HG03354 (cell line): Measurements from ENCODE around the gene CCSER2.
"Not testable (repeated sequence)": the region's sequence is repeated elsewhere in the genome, so short reads cannot be mapped to it uniquely, and the experiment has no call there.

Source experiments
- ATAC-seq: cut with Tn5 transposase; IDR thresholded peaks from one replicate; pipeline ENCODE4 v1.9.1; 2021; ENCODE audit warnings: mild to moderate bottlenecking; ENCODE audit not compliant: unreplicated experiment, poor library complexity, severe bottlenecking

The CCSER2 gene

DNA sequence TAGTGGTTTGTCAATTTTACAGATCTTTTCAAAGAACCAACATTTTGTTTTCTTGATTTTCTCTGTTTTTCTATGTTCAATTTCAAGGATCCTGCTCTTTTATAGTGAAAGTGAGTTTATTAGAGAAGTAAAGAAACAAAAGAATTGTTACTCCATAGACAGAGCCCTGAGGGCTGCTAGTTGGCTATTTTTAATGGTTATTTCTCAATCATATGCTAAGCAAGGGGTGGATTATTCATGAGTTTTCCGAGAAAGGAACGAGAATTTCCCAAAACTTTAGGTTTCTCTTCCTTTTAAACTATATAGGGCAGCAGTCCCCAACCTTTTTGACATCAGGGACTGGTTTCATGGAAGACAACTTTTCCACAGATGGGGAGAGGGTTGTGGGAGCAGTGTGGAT lies 165.0 kb downstream of the CCSER2 start:
- no peak for ATAC-seq

DNA sequence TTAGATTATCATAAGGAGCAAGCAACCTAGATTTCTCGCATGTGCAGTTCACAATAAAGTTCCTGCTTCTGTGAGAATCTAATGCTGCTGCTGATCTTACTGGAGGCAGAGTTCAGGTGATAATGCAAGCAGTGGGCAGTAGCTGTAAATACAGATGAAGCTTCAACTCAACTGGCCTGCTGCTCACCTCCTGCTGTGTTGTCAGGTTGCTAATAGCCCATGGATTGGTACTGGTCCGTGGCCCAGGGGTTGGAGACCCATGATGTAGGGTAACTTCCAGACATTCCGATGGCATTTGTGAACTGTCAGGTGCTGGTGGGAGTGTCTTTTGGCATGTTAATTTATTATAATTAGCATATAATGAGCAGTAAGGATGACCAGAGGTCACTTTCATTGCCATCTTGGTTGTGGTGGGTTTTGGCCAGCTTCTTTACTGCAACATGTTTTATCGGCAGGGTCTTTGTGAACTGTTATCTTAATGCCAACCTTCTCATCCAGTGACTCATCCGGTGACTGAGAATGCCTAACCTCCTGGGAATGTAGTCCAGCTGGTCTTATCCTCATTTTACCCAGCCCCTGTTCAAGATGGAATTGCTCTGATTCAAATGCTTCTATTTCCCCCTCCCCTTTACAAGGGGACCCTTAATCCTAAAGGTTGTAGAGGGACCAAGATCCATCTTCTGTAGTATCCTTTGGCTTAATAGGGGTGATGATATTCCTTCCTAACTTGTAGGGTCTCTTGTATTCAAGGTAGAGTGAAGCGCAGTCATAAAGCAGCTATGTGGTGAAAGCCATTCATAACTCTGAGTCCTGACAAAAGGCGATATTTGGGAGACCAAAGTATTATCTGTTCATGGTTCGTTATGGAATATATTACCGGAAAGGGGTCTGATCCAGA lies 165.8 kb downstream of the CCSER2 start:
- ATAC-seq: no peak

DNA sequence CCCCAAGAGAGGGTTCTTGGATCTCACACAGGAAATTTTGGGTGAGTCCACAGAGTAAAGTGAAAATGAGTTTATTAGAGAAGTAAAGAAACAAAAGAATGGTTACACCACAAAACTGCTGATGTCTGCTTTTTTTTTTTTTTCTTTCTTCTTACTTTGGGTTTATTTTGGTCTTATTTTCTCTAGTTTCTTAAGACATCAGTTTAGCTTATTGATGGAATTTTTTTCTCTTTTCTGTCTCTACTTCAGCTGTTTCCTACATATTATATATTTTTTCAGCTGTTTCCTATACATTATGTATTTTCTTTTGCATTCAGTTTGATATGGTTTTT lies 166.4 kb downstream of the CCSER2 start:
- no peak for ATAC-seq

DNA sequence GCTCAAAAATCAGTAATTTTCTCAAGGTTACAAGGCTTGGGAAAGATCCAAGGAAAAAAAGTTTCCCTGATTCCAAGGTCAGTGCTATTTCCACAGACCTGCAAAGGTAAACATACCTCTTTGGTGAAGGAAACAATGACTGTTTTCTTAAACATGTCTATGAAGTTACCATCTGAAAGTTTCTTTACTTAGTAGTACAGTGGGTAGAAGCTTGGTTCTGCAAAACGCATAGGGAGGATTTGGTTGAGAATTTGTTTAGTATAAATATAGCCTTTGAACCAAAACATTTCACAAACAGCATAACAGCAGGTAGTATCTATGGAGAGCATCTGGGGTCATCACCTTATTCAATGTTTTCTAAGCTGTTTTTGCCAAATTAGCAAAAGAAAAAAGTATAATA lies 169.6 kb downstream of the CCSER2 start:
- ATAC-seq: no peak

DNA sequence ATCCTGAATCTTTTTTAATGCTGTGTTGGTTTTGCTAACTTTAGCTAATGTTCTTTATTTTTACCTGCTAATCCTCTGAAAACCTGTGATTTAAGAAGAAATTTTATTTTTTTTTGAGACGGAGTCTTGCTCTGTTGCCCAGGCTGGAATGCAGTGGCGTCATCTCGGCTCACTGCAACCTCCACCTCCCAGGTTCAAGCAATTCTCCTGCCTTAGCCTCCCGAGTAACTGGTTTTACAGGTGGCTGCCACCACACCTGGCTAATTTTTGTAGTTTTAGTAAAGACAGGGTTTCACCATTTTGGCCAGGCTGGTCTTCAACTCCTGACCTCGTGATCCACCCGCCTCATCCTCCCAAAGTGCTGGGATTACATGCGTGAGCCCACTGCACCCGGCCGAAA lies 170.7 kb downstream of the CCSER2 start:
- not testable (repeated sequence) for ATAC-seq

DNA sequence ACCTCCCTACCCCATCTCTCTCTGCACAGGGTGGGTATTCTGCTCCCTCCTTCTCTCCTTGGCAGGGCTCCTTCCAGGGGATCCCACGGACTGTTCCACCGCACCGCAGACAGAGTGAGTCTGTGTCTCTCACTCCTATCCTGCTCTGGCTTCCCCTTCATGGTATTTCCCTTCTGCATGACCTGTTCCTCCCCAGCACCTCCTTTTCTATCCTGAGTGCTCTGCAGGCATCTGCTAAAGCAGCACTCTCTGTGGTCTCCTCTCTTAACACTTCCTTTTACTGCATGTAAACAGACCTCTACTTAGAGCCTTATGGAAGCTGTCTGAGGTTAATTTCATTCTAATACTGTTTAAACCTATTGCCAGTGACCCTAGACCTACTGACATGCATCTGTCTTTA lies 171.5 kb downstream of the CCSER2 start:
- ATAC-seq: no peak

DNA sequence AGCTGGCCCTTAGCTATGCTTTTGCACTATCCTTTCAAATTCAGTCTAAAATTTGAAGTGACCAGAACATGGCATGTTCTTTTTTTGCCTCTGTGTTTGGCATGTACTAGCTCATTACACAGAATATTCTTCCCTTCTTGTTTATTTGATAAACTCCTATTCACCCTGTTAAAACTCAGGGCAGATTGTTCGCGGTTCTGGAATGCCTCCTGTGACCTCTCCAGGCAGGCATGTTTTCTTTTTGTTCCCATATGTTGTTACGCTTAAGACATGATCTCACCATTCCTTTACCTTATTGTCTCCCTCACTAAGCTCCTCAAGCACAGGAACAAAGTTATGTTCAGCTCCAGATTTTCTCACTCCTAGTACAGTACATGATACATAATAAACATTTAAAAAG lies 181.7 kb downstream of the CCSER2 start:
- ATAC-seq: no peak

DNA sequence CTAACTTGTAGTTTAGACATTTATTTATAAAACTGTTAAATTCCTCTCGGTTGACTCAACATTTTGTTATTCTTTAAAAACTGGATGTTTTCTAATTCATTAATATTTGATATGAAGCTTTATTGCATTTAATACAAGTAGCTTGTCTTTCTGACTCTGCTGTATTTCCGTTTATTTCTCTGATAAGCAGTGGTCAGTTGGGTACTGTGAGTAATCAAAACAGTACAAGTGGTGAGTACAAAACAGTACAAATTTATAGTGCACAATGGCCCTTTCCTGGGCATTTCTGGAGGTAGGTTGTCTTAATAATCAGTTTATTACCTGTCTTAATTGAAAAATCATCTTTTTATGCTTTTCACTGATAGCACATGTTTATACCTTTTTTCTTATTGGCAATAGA lies 182.7 kb downstream of the CCSER2 start:
- ATAC-seq: no peak

DNA sequence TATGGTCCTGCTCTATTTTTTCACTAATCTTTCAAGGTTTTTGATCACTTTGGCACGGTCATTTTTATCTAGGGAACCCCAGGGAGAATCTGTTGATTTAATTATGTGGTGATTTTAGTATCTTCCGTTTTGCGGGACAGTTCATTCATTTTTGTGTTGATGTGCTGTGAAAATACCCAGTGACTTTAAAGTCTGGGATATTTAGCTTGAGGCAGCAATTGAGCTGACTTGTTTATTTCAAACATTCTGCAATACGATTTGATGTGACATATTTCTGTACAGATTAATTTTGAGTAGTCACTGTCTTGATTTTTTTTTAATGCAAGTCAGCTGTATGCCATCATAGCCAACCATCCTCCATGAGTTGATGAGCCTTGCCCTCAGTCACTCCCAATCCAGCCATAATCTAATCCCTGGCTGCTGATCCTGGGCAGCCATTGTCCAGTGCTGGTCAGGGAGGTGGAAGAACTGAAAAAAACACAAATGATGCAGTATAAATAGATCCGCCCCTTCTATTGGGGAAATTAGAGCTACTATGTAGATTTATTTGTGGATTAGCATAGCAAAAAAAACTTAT lies 183.4 kb downstream of the CCSER2 start:
- ATAC-seq: no peak

DNA sequence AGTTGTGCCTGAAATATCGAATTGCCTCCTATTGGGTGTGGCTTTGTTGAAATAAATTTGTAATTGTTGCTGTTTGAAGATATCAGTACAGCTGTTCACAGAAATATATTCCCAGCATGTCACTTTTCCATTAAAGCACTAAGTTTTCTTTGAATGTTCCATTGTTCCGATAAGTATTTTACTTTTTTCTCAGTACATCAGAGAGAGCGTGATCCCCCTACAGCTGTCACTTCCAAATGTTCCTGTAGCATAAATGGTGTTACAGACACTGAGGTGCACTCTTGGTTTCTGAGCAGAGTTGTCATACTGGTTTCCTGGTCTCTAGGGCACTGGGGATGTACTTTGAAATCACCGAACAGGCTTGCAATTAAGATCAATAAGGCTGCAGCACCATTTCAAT lies 189.2 kb downstream of the CCSER2 start:
- ATAC-seq: no peak

DNA sequence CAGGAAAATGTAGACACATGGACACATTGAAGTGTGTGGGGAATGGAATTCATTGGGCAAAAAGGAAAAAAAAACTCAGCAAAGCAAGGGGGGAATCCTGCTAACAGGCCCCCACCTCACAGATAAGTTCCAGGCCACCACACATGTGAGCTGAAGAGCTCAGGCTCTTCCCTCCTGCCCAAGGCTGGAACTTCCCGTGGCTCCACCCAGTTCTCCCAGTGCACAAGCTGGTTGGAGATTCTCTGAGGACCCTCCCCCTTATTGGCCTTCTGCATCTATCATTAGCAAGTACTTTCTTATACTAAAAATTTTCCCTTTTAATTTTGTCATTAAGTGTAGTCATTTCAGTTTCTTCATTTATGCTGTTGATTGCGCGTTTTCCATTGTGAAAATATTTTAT lies 190.8 kb downstream of the CCSER2 start:
- no peak for ATAC-seq

DNA sequence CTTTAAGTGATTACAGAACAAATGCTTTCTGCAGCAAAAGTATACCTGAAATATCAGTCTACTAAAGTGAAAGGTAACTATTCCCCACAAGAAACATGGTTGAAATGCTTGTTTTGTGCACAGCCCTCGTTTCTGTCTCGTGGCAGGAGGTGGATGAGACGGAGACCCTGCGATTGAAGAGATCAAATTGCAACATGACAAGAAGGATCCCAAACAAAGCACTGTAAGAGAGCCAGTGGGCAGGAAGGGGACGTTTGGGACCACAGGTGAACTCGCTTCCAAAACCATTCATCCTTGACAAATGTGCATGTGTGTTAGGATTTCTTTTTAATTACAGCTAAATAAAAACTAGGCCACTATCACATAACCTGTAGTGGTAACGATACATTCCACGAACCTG lies 192.6 kb downstream of the CCSER2 start:
- ATAC-seq: no peak

DNA sequence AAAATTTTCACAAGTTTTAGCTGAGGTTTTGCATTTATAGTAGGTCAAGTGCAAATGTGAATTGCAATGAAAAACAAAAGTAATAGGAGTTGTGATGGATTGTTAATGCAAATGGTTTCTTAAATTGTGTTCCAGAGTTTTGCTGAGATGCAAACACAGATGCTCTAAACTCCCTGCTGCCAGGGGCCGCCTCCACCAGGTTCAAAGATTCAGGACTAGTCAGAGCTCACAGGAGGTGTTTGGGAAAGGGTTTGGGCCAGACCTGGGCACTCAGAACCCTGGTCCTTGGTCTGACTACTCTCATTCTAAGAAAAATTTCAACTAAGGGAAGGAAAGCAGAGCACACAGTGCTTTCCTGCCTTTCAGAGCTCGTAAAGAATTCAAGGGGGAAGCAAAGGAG lies 193.1 kb downstream of the CCSER2 start:
- no peak for ATAC-seq

DNA sequence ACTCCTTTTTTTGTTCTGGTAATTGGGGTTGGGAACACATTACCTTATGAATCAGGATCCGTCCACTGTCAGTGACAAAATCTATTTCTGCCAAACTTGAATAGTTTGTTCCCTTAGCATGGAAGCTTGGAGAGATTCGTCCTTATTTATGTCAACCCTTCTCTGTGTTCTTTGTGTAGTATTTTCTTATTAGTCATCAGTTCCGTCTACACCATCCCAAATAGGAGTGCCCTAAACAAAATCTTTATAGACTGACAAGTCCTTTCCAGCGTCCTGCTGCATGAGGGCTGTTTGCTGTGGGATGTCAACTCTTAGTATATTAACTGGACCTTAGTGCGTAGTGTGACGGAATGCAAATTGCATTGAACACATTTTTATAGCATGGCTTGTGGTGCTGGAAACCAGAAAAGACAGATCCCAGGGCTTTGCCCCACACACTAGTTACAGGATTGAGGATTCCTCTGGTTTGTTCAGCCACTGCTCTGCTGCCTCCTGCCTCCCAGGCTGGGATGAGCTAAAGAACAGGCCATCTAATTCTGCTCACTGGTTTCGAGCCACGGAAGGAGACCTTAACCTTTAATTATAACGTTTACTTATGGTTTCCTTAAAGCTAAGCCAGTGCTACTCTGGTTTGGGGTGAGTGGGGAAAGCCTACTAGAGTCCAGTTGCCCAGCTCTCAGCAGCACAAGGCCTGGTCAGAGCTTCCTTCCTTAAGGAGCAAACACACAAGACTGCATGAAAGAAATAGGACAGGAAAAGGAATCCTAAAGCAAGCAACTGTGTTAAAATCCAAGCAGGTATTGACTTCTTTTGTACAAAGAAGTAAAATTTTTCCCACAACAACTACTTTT lies 194.4 kb downstream of the CCSER2 start:
- ATAC-seq: no peak

DNA sequence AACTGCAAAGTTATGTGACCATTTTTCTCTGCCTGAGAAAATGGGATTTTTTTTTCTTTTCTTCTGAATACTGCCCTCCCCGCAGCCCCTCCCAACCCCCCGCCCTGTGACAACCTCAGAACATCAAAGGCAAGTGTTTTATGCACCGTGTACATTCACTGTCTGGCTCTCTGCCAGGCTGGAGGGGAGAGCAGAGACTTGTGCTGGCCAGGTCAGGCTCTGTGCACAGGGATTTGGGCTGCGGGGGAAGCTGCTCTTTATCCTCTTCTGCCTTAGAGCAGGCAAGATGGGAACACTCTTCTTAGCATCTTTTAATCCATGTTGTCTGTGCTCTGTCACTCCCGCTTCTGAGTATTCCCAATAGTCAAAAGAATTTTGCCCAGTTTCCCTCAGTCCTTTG lies 195.1 kb downstream of the CCSER2 start:
- ATAC-seq: no peak

DNA sequence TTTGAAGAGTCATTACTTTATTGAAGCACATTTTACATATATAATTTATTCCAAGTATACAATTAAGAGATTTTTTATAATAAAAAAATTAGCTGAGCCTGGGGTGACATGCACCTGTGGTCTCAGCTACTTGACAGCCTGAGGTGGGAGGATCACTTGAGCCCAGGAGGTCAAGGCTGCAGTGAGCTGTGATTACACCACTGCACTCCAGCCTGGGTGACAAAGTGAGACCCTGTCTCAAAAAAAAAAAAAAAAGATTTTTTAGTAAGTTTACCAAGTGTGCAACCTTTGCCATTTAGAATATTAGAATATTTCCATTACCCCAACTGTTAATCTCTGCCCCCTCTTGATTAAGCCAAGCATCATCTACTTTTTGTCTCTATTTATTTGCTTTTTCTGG lies 196.0 kb downstream of the CCSER2 start:
- no peak for ATAC-seq

DNA sequence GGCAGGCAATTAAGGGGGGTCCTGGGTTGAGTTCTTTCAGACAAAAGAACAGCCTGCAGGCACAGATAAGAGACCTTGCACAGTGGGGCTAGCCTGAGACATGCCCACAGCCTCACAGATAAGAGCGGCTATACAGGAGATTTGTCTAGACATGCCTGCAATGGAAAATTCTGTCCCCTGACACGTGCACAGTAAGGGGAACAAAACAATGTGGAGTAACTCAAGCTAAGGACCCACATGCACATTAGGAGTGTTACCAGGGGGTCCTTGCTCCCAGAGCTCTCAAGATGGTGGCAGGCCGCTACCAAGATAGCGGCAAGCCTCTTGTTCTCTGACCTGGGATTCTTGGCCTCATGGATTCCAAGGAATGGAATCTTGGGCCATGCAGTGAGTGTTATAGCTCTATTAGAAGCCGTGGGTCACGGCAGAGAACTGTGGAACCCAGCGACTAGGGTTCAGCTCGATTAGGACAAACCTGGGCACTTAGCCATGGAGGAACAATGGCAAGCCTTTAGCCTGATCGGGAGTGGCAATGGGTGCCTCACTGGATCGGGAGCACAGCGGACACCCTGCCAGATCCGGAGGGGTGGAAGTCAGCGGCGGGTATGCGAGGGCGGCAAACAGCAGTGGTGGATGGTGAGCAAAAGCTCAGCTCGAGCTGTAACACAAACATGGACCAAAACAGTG lies 196.9 kb downstream of the CCSER2 start:
- no peak for ATAC-seq

DNA sequence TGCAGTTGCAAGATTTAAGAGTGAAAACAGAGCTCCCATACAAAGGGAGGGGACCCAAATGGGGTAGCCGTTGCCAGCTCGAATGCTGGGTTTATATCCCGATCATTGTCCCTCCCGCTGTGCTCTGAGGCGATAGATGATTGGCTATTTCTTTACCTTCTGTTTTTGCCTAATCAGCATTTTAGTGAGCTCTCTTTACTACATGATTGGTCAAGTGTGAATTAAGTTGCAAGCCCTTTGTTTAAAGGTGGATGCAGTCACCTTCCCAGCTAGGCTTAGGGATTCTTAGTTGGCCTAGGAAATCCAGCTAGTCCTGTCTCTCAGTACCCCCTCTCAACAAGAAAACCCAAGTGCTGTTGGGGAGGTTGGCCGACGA lies 197.4 kb downstream of the CCSER2 start:
- ATAC-seq: not testable (repeated sequence)

DNA sequence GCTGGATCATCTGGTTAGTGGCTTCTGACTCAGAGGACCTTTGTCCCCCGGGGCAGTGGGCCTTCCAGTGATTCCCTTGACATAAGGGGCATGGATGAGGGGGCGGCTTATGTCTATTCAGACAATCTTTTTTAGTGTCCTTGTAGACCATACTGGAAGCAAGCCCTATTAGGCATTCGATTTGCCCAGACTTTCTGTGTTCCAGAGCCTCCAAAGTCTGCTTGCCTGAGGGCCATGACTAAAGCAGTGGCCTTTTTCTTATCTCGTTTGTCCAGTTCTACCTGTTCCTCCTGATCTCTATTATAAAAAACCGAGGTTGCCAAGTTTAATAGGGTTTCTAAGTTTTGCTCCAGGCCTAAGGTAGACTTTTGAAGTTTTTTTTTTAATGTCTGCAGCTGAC lies 199.0 kb downstream of the CCSER2 start:
- ATAC-seq: not testable (repeated sequence)

DNA sequence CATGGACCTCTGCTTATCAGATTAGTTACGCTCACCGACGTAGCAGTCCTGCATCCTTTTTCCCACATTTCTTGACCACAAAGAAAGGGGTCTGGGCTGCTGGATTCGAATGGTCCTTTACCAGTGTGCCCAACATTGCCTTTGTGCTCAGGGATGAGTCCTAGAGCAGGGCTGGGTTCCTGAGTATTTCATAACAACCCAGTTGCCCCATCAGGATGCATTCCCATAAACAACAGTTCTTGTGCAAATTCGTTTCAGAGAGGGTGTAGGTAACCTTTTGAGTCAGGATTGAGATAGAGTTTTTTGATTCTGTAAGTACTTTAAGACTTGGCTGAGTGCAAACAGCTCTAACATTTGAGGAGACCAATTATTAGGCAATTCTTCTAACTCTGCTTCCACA lies 200.1 kb downstream of the CCSER2 start:
- not testable (repeated sequence) for ATAC-seq
